ENCODE data around the gene BCL2L13.
"Not testable (repeated sequence)": the region's sequence is repeated elsewhere in the genome, so short reads cannot be mapped to it uniquely, and the experiment has no call there.

Gene BCL2L13

DNA sequence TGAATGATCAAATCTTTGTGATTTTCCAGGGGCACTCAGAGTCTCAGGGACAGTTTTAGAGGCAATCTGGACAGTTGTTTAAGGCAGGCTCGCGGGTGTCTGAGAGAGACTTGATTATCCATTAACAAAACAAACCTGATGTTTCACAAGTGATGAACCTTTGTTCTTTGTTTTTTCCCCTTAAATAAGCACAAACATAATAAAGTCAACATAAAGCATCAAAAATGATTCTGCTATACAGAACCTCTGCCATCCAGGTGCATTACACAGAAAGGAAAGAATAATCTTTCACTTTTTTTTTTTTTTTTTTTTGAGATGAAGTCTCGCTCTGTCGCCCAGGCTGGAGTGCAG is 122.6 kb downstream of the BCL2L13 start:
- no peak for DNase-seq (ENCODE audit: low read depth)

- not testable (repeated sequence) for DNase-seq (ENCODE audit: low read depth)
Measured at GRCh38 chr22:17763442-17763841, 124.9 kb downstream of the BCL2L13 start.

DNA sequence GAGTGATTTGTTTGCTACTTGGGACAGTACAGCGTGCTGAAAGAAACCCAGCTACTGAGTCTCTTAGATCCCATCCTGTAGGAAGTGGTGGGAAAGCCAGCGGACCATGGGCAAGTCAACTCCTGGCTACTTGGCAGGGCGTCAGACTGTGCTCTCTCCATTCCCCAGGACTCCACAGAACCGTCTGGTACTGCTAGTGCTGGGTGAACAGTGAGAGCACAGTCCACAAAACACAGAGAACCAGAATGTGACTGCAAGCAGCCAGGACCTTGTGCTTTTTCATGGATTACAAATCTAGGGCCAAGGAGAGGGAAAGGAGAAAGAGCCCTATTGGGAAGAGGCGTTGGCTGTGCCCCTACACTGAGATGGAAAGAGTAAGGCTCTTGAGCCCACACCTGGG is 125.5 kb downstream of the BCL2L13 start:
- no peak for DNase-seq (ENCODE audit: low read depth)

- DNase-seq (ENCODE audit: low read depth), result not testable (repeated sequence)
Measured at GRCh38 chr22:17764852-17765251, 126.3 kb downstream of the BCL2L13 start.

- no peak for DNase-seq (ENCODE audit: low read depth)
Measured at GRCh38 chr22:17767233-17768065, 128.9 kb downstream of the BCL2L13 start.

DNA sequence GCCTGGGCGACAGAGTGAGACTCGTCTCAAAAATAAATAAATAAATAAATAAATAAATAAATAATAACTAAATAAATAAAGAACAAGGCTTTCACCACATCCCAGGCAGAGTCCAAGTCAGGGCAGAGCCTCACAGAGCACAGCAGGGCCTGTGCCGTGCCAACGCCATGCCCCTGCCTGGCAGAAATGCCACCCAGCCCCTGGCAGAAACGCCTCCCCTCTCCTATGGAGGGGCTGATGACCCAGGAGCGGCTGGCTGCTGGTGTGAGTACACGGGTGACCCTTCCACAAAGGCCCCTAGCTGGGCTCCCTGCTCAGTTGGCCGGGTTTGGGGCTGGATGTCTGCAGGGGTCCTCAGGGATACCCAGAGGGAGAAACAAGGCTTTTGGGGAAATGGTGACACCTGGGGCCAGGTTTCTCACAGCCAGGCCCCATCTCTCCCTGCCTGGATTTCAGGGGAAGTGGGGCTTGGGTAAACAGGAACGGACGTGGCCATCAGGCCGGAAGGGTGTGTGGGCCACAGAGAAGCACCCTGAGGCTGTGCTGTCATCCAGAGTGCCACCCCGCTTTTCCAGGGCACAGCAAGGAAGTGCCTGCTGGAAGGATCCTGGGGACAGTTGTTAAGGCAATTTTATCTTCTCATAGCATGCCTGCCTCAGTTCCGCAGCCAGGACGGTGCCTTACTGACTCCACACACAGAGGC is 130.6 kb downstream of the BCL2L13 start:
- no peak for DNase-seq (ENCODE audit: low read depth)

DNA sequence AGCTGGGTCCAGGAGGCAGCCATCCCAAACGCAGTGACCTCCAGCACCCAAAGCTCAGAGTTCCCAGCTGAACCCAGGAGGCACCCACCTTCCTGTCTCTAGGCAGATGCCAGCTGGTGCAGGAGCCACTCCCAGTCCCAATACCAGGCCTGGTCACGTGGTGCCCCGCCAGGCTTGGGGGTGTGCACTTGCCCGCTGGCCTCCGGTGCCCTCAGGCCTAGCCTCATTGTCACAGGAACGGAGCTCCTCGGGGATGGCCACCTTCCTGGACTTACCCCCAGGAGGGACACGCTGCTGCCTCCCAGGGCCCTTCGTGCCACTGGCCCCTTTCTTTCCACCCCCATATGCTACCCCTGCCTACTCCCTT is 131.1 kb downstream of the BCL2L13 start:
- DNase-seq (ENCODE audit: low read depth), result no peak

DNA sequence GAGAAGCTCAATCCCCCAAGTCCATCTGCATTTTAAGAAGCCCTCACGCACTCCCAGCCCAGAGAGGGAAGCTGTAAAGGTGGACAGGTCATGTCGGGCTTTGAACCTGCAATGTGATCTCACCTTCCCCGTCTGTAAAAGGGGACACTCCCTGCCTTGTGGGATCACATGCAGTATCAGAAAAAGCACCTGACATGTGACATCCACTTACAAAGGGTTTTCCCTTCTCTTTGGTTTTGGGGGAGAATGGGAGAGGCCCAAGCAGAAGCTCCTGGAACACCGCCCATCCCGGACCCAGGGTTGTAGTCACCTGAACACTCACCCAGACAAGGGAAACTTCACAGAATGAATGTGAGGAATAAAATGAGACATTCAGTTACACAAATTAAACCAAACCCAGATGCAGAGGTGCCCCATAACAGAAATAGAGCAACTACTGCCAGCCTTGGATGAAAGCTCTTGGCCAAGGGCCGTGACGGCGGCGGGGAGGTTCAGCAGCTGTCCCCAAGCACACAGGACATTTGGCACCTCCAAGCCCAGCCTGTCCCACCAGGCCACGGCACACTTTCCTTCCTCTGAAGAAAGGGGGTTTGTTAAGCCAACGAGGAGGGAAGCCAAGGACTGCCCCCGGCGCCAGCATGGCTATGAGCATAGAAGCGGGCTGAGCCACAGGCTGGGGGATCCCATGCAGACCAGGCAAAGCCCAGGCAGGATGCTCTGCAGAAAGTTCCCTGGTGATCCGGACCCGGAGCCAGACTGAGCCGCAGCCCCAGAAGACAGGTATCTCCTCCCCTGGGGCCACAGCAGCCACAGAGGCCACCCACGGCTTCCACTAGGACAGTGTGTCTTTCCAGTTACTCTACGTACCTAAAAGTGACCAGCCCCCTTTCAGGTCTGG is 131.9 kb downstream of the BCL2L13 start:
- DNase-seq (ENCODE audit: low read depth), result no peak

DNA sequence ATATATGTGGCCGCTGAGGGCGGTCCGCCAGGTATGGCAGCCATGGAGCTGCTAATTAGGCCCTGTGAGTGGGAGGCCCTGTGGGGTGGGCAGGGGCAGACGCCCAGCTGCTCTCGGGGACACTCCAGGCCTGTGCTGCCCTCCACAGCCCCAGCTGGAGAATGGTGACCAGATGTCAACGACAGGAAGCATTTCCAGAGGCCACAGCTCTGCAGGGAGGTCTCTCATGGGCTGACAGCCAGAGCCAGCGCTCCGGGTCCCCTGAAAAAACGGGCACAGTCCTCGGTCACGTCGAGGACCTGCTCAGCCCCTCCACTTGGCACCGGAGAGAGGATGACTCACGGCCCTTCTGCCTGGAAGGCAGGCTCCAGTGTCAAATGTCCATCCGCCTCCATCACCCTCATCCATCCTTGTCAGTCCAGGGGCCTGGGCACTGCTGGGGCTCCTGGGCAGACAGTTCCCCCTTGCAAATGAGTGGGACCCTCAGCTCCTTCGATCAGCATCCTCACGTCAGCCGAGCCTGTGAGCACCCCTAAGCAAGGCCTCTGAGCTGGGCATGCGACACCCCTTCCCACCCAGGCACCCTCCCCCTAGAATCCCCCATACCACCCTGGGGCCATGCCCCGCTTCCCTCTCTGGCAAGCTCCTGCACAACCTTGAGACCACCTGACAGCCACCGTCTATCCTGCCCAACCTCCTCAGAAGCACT is 133.8 kb downstream of the BCL2L13 start:
- no peak for DNase-seq (ENCODE audit: low read depth)

- DNase-seq (ENCODE audit: low read depth), result peak; percentile 58
Measured at GRCh38 chr22:17772958-17773605, 134.5 kb downstream of the BCL2L13 start.

DNA sequence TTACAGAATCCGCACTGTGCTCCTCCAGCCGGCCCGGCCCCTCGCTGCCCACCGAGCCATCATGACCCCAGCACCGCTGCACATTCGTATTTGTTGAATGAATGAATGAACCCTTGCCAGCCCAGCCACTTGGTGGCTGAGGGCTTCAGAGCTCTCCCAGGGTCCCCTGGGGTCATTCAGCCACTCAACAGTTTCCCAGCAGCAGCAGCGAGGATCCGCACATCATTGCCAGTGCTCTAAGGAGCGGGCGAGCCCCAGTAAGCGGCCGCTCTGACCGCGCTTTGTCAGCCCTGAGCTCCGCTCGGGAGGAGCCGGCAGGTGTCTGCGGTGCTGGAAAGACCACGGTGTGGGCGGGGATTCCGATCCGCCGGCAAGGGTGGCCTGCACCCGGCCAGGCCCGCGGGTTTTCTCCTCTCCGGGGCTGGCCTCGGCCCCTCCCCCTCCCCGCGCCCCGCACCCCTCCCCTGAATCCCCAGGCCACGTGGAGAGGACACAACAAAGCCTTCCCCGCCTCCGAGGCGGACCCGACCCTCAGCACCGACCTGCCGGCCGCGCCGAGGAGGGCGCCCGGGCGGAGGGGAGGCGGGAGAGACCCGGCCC is 135.1 kb downstream of the BCL2L13 start:
- peak; percentile 20 for DNase-seq (ENCODE audit: low read depth)

GRCh38 chr22:17774206-17774925 is 135.8 kb downstream of the BCL2L13 start, which contains the start of gene BID:
Gene BID, minus strand, starts transcription at chr22:17774469. Its CDS starts 24,353 bp downstream, at chr22:17750116.
- no peak for DNase-seq (ENCODE audit: low read depth)

- no peak for DNase-seq (ENCODE audit: low read depth)
Measured at GRCh38 chr22:17774926-17775685, 136.5 kb downstream of the BCL2L13 start.

- DNase-seq (ENCODE audit: low read depth), result no peak
Measured at GRCh38 chr22:17775781-17776465, 137.4 kb downstream of the BCL2L13 start.

- no peak for DNase-seq (ENCODE audit: low read depth)
Measured at GRCh38 chr22:17777005-17777716, 138.6 kb downstream of the BCL2L13 start.

DNA sequence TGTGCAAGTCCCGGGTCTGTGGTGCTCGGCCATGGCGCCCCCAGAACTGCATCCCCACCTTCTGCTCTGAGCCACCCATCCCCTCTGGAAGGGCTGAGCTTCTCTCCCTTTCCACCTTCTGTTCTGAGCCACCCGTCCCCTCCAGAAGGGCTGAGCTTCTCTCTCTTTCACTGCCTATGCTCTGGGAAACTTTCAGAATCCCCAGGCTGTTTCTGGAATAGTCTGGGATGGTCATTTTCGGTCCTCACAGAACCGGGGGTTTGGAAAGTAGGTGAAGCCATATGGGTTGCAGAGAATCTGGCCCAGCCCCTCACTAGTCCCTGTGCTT is 139.1 kb downstream of the BCL2L13 start:
- DNase-seq (ENCODE audit: low read depth), result no peak

DNA sequence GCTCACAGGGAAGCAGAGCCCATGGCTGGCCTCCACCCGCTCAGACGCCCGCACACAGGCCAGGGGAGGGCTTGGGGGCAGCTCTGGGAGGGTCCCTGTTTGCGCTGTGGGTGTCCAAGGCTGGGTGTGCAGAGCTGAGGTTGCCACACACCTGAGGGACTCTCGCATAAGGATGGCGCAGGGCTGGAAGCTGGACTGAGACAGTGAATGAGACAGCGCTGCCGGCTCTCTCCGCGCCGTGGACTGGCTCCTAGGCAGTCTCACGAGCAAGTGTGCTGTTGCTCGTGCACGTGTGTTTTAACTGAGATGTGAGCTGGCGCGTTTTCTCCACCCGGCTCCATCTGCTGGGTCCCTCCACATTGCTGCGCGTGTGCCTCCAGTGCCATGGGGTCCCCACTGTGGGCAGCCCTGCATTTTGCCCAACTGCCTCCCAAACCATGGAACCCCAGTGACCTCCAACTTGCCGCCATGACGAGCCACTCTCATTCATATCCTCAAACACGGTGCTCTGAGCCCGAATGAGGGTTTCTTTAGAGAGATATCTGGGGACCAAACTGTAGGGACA is 139.9 kb downstream of the BCL2L13 start:
- no peak for DNase-seq (ENCODE audit: low read depth)

Measured in amniotic epithelial cell (primary cell).